GM13976 (cell line): ENCODE results near the gene NODAL.

Experiments
- DNase-seq: peaks from one replicate; pipeline ENCODE4 v3.0.0; 2012; ENCODE audit warnings: low spot score
- CTCF ChIP-seq: IDR thresholded peaks from 2 replicates; pipeline ENCODE4 v1.5.1; 2012; ENCODE audit warnings: borderline replicate concordance, mild to moderate bottlenecking; ENCODE audit not compliant: insufficient read depth; ENCODE audit errors: extremely low read depth, missing control alignments, control extremely low read depth
- in situ Hi-C: fragments of 300-500 bp; cut with MboI; formaldehyde crosslinking; loops from one replicate; pipeline ENCODE4 v1.12.0; 2022; ENCODE audit warnings: low sequenced_read_pairs, mixed read lengths, inconsistent platforms; ENCODE audit not compliant: unreplicated experiment

The NODAL gene

GRCh38 chr10:70444744-70445143 lies 3.3 kb upstream of the NODAL start:
- TF ChIP-seq CTCF: no peak
- in situ Hi-C loops: no loop called here
- DNase-seq: no peak

GRCh38 chr10:70442332-70442988 lies 979 bp upstream of the NODAL start:
- no peak for TF ChIP-seq CTCF
- no peak for DNase-seq
- in situ Hi-C loops: no loop called here

- no peak for DNase-seq
- TF ChIP-seq CTCF: no peak
Measured at GRCh38 chr10:70441895-70442309, 421 bp upstream of the NODAL start.

GRCh38 chr10:70440296-70441160 lies 953 bp downstream of the NODAL start:
- in situ Hi-C loops: no loop called here
- peak; percentile 44 for DNase-seq
- TF ChIP-seq CTCF: no peak

More at GRCh38 chr10:70441895-70442309, 421 bp upstream of the NODAL start:
- in situ Hi-C loops: no loop called here

- in situ Hi-C loops: no loop called here
- no peak for TF ChIP-seq CTCF
- DNase-seq: no peak
Measured at GRCh38 chr10:70437721-70438120, 3.8 kb downstream of the NODAL start.

GRCh38 chr10:70435241-70436085 lies 6.0 kb downstream of the NODAL start:
- in situ Hi-C loops: no loop called here
- TF ChIP-seq CTCF: no peak
- DNase-seq: no peak
